GM04504 (cell line): Measurements from ENCODE around the gene MYO18B.
A peak's percentile ranks its signal among the peaks of the same experiment; 100 is the strongest.
"Not testable (repeated sequence)": the region's sequence is repeated elsewhere in the genome, so short reads cannot be mapped to it uniquely, and the experiment has no call there.

ENCODE experiments used
- DNase-seq: peaks from one replicate; pipeline ENCODE4 v3.0.0-alpha.2; 2012; ENCODE audit warnings: low read depth

The MYO18B gene, protein sequence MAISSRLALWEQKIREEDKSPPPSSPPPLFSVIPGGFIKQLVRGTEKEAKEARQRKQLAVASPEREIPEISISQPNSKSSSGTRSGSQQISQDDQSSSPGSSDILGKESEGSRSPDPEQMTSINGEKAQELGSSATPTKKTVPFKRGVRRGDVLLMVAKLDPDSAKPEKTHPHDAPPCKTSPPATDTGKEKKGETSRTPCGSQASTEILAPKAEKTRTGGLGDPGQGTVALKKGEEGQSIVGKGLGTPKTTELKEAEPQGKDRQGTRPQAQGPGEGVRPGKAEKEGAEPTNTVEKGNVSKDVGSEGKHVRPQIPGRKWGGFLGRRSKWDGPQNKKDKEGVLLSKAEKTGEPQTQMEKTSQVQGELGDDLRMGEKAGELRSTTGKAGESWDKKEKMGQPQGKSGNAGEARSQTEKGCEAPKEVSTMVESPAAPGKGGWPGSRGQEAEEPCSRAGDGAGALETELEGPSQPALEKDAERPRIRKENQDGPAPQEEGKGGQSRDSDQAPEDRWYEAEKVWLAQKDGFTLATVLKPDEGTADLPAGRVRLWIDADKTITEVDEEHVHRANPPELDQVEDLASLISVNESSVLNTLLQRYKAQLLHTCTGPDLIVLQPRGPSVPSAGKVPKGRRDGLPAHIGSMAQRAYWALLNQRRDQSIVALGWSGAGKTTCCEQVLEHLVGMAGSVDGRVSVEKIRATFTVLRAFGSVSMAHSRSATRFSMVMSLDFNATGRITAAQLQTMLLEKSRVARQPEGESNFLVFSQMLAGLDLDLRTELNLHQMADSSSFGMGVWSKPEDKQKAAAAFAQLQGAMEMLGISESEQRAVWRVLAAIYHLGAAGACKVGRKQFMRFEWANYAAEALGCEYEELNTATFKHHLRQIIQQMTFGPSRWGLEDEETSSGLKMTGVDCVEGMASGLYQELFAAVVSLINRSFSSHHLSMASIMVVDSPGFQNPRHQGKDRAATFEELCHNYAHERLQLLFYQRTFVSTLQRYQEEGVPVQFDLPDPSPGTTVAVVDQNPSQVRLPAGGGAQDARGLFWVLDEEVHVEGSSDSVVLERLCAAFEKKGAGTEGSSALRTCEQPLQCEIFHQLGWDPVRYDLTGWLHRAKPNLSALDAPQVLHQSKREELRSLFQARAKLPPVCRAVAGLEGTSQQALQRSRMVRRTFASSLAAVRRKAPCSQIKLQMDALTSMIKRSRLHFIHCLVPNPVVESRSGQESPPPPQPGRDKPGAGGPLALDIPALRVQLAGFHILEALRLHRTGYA (N-terminal part only)

DNA sequence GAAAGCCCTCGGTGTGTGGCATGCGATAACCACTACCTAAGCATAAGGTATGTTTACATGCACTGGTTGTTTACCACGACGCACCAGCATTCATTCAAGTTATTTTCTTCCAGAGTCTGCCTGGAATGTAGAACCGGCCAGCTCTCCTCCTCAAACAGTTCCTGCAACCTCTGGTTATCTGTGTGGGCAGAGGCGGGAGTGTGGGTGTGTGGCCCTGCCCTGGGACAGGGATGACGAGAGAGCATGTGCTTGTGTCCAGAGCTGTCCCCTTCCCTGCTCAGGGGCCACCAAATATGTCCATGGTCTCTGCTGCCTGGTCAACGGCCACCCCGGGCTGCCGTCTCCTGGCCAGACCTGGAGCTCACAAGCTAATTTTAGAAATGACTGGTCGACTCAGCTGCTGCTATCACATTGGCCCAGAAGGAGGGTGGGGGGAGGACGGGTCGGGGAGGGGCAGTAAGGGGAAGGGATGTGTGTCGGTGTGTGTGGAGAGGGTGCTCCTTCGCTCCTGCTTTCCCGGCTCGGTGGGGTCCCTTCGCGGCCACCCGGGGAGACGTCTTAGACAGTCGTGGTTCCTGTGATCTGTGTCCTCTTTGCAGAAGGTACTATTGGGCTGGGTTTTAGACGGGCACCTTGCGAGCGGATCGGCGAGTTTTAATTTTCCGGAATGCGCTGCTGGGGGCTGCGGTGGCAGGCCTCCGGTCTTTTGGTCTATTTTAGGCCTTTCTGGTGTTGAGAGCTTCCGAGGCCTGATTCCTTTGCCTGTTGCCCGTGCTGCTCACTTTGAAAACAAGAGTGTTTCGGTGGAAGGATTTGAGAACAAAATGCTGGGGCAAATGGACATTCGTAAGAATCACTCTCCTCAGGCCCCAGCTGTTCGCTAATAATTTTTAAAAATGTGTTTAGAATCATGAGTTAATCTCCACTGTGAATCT is at the start of gene MYO18B:
MYO18B (plus strand) TSS at position 497 of the 935 bp plus-strand sequence. CDS start 18,905 bp downstream, outside the sequence.
- DNase-seq, result no peak

DNA sequence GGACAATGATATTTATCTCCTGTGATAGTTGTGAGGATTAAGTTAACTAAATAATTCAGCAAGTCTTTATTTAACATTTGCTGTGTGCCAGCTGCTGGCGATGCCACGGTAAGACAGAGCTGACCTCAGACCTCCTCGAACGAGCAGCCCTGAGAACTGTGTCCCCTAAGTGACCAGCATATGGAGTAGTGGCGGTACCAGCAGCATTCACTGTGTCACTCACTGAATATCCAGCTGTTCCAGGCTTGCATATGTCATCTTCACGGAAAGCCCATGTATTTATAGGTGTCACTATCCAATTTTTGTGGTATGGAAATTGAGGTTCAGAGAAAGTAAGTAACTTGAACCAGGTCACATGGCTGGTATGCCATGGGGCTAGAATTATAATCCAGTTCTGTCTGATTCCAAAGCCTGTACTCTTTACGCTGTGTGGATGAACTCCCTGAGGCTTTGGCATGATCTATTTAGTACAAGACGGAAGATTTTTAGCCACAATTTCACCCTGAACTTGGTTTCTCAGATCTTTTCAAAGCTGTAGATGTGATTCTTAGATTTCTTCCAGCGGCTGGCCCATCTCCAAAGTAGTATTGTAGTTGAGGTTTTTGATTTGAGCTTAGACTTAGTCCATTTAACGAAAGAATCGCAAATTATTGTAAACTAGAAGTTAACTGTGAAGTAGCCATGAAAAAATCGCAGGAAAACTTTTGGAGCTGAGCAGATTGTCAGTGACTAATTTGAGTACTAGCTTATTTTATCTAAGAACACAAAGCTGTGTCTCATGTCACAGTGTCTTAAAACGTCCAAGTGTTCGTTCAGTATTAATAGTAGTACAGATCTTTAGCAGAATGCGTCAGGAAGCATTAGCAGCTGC is 49.4 kb upstream of the MYO18B start:
- DNase-seq, result no peak

DNA sequence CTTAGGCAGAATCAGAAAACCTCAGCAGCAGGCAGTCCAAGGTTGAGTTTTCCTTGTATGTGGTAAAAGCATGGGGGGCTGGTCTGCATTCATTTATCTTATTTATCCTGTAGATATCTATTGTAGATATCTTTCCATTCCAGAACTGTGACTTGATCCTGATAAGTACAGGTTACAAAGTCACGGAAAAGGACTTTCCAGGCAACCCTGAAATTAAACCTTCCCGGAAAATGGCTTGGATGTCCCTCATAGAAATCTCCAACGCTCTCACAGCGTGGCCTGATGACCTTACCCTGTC is 48.8 kb upstream of the MYO18B start:
- no peak for DNase-seq

DNA sequence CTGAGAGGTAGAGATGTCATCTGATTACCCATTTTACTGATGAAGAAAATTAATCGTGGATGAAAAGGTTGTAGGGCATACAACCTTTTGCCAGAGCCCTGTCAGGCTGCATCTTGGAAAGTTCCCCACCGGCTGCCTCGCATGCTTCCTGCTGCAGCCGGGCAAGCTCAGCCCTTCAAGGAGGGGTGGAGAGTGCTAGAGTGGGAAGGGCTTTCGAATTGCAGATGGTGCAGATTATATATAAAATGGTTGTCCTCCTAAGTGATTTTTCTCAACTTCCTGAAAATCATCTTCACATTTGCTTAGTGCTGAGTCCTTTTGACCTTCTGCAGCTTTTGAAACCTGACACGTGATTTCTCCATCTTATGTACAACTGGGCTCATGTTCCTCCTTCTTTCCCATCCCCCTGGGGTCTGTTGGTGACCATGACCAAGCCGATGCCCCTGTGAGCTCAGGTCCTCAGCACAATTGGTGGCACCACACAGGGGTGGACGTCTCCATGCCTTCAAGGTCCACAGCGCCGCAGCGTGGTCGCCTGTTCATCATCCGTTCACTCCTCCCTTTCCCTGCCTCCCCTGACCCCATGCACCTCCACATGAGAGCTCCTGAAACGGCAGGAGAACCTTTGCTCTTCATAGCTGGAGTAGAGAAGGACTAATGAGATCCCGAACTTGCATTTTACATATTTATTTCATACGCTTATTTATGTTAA is 47.6 kb upstream of the MYO18B start:
- no peak for DNase-seq

DNA sequence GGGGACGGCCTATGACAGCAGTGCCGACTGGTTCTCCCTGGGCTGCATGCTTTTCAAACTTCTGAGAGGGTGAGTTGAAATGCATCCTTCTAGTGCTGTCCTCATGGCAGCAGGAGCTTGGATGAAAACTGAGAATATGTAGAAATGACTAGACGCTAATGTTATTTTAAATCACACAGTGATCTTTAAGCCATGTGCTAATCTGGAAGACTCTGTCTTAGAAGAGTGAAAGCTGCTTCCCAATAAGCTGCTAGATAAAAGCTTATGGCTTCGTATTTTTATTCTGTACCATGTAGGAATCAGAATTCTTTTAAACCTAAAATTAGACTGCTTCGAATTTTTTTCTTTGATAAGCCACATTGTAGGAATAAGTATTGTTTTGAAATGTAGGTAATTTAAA is 46.8 kb upstream of the MYO18B start:
- no peak for DNase-seq

DNA sequence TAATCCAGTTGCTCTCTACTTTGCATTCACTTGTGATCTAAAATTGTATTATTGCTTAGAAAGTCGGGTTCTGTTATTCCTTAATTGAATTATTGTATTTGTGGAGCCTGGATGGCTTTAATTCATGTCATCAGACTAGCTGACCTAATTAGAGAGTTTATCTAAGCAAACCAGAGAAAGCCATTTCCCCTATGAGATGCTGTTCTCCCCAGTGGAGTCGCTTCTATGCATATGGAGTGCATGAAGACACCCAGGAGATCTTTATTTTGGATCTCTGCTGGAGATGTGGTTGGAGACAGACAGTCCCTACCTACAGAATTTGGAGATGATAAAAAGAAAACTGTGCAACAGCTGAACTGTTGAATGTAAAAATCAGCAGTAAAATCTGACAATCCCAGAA is 45.2 kb upstream of the MYO18B start:
- no peak for DNase-seq

DNA sequence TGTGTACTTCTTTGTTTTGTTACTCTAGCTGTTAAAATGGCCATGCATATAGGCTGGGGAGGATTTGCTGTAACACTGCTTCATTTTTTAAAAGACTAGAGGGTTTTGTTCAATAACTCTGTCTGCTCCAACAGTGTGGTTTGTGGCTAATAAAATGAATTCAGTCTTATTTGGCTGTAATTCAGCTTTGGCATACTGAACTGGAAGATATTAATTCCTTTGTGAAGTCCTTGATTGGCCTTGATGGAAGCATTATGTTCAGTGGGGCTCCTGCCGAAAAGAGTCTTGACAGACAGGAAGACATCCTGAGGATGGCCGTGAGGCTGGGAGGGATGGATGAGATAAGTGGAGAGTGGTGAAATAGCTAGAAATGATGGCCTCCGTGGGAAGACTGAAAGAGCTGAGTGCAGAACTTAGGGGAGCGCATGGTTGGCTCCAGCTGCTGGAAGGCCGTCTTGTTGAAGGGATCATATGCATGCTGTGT is 44.8 kb upstream of the MYO18B start:
- no peak for DNase-seq

DNA sequence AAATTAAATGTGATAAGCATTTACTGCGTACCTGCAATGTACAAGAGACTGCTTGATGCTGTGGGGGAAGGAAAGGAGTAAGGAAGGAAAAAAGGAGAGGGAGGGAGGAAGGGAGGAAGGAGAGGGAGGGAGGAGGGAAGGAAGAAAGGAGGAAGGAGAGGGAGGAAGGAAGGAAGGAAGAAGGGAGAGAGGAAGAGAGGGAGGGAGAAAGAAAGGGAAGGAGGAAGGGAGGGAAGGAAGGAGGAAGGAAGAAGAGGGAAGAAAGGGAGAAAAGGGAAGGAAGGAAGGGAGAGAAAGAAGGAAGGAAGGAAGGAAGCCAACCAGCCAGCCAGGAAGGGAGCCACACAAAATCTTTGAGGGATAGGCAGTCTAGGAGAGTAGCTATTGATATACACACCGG is 44.0 kb upstream of the MYO18B start:
- no peak for DNase-seq

DNA sequence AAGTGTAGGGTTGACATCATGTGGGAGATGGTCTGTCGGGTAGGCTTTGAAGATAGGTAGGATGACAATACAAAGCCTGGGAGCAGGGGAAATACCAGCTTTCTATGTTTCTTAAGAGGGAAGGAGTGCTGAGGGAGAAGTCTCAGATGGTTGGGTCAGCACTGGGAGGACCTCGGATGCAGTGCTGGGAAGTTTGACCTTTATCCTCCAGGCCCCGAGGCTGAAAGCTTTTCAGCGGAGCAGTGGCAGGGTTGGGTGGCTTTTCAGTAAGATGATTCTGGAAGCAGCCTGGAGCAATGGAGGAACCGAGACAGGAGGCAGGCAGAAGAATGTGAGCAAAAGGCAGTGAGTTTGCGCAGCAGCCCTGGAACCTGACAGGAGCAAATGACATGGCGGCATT is 43.5 kb upstream of the MYO18B start:
- DNase-seq, result no peak

DNA sequence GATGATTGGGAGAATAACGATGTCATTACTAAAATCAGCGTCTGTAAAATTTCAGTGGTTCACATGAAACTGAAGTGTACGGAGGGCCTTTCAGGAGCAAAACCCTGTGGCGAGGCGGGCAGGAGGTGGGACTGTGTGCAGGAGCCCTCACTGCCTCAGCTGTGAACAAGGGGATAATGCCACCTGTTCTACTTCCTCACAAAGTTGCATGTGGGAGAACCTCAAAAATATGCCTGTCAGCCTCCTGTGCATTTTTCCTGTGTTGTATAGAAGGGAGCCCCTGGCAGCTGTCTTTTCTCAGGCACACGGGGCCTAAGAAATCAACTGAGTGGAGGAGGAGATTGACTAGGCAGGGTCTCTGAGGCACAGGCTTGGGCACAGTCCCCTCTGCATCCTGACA is 43.0 kb upstream of the MYO18B start:
- DNase-seq, result no peak

DNA sequence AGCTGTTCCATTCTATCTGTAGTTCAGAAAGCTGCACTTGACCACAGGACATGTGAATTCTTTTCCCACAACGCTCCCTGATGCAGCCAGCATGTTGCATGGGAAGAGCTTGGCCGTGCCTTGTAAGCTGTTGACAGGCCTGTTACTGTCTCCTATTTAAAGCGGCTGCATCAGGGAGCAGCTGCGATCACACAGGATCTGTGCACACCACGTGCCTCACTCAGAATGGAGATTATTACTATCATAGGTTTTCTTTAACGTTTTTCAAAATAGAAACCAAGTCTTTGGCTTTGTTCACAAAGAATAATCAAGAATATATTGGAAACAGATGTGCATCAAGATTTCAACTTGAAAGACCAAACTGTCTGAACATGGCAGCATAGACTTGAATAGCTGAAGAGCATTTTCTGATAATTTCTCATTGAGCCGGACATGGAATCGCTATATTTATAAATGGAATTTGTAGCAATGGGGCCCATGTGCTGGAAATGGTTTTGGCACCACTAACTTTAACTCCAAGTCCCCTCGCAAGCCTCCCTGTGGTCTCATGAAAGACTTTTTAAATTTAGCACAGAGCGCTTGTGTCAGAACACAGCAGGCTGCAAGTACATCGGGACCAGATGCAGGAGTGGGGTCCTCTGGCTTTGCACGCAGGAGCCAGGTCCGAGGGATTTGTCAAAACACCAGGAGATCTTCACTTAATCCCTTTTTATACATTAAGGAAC is 40.8 kb upstream of the MYO18B start:
- peak; percentile 12 for DNase-seq

DNA sequence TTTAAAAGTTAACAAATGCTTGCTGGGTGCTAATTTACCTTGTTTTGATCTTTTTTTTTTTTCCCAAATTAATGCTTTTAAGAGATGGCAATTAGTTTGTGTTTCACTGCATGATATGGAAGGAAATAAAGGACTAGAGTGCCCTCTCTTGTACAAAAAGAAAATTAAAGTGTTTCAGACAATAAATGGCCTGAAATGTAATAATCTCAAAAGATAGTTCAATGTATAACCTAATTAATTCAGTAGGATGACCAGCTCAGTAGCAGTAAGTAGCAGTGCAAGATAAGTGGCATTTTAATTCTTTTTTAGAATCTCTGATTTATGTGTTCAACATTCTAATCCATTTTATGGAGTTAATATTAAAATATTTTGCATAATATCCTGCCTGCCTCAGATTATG is 39.9 kb upstream of the MYO18B start:
- DNase-seq, result no peak

DNA sequence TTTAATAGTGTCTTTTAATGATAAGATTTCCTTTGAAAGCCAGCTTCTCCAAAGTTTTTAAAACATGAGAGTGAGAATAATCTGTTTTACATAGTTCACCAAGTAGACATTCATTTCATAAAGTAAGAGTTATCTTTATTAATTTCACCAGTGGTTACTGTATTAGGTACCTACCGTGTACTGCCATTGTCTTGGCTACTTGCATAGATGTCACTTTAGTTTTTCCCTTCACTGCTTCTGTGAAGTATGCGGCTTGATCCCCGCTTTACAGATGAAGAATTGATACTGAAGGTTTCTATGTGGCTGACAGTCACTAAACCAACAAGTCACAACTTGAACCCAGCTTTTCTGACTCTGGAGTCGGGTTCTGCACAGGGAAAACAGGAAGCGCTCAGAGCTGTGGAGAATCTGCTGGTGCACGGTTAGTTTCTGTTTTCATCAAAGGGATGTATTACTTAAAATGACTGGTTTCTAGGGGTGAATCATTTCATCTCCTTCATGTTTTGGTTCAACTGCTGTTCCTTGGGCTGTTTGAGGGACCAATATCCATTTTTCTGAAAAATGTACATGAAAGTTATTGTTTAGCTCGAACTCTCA is 39.3 kb upstream of the MYO18B start:
- DNase-seq, result no peak

DNA sequence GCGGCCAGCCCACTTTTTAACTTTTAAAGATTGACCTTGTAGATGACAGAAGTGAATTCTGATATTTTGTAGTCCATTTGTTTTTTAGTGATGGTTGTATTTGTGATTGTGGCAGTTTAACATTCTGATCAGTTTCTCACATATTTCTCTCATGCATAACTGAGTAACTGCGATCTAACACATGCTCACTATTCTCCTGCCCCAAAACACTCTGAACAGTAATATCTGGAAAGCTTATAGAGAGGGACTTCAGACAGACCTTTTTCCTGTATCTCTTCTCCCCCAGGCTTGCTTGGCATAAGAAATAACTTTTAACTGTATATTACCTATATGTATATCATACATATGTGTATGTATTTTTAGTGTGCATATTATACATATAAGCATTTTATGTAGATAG is 37.3 kb upstream of the MYO18B start:
- DNase-seq, result no peak

DNA sequence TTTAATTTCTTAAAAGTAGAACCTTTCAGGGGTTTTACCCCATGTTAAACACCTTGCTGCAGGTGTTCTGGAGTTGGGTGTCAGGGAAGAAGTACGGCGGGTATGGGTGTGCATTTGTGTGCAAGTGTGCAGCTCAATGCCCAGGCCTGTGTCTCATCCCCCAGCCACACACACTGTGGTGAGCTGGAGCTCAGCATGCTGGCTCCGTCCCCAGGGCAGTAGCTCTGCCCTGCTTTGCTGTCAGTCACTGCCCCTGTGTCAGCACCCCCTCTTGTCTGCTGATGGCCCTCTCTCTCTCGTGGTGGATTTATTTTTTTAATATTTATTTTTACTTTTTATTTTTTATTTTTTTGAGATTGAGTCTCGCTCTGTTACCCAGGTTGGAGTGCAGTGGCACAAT is 35.8 kb upstream of the MYO18B start:
- no peak for DNase-seq

DNA sequence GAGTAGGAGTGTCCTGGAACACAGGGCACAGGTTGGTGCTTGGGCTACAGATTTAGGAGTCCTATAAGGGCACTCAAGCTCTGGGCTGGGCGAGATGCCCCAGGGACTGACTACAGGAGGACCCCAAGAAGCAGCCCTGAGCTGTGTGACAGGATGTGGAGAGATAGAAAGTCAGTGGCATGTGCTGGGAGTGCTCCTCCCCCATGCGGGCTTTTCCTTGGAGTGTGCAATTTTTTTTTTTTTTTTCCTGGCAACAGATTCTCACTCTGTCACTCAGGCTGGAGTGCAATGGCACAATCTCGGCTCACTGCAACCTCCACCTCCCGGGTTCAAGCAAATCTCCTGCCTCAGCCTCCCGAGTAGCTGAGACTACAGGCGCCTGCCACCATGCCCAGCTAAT is 33.6 kb upstream of the MYO18B start:
- DNase-seq, result not testable (repeated sequence)

DNA sequence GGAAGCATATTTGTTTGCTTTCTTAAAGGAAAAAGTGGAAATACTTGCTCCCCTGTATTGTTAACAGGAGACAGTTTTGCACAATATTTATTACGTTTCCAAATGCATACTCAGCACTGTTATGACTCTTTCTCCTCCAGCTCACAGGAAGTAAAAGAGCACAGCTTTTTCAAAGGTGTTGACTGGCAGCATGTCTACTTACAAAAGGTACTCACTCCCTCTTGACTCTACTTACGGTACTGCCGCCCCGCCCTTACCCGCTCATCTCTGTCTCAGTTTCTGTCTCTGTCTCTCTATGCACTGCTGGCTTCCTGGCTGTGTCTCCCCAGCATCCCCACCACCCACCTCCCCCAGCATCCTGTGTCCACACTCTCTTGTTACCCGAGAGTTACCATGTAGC is 32.2 kb upstream of the MYO18B start:
- DNase-seq, result no peak

DNA sequence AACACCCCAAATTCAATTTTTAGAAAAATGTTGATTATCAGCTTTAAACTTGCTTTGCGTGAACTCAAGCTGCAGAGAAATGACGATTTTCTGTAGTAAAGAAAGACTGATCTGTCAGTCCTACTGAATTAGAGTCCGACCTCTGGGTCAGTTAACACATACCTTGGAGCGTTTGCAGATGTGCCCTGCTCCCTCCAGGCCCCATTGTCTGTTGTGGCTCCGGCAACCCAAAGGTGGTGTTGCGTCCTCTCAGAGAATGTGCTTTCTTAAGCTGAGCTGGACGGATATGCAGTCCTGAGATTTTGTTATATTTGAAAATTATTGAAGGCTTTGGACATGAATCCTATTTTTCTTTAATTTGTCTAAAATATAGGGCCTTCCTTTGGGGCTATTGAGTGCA is 31.5 kb upstream of the MYO18B start:
- no peak for DNase-seq

DNA sequence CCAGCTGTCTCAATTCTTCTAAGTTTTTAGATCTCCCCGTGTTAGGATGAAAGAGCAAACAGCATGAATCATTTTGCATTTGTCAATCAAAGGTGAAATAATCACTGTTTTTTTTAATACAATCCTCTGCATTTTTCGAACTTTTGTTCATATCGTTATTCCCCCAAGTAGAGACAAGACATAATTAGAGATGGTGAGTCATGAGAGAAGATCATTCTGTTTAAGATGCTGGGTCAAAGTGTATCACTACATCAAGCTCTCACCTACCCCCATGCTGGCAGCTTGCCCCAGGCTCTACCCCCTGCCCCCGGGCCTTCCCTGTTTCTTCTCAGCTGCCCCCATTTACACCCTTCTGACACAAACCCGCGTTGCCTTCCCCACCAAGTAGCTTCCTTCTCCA is 30.5 kb upstream of the MYO18B start:
- no peak for DNase-seq
